HepG2 (cell line): ENCODE results near the gene CCDC85C. TPM values are rescaled to one million over a fixed set of nuclear protein-coding genes. Genes with fewer than 3 reads are reported as not detected.

ENCODE experiments used
- AGO1 ChIP-seq: fragments of 200-400 bp; formaldehyde crosslinking; IDR thresholded peaks from 2 replicates; pipeline ENCODE4 v1.6.1; 2017; ENCODE audit warnings: mild to moderate bottlenecking, low read depth, low read length, moderate library complexity; ENCODE audit not compliant: poor library complexity, severe bottlenecking
- CHCHD3 ChIP-seq: sonication (generic); formaldehyde crosslinking; IDR thresholded peaks from 2 replicates; pipeline ENCODE4 v1.8.0; 2022; ENCODE audit warnings: mild to moderate bottlenecking, missing genetic modification reagents, moderate library complexity
- CREM ChIP-seq, 2 experiments: sonication (generic) in 1 of 2; formaldehyde crosslinking in 1 of 2; IDR thresholded peaks; 2 replicates each; pipeline versions ENCODE4 v1.4.0 to v1.6.1; 2016 to 2020; ENCODE audit warnings: antibody characterized with exemption in 1 of 2, mild to moderate bottlenecking in 1 of 2, missing genetic modification reagents in 1 of 2
- KAT8 ChIP-seq: IDR thresholded peaks from 2 replicates; pipeline ENCODE4 v1.6.1; 2016; ENCODE audit warnings: missing genetic modification reagents, missing compliant biosample characterization
- MIER2 ChIP-seq: IDR thresholded peaks from 2 replicates; pipeline ENCODE4 v1.6.1; 2016; ENCODE audit warnings: missing biosample characterization, missing genetic modification reagents
- MTA1 ChIP-seq: sonication (generic); formaldehyde crosslinking; IDR thresholded peaks from 2 replicates; pipeline ENCODE4 v1.4.0; 2020; ENCODE audit warnings: missing genetic modification reagents, mild to moderate bottlenecking, borderline replicate concordance
- RFXAP ChIP-seq: sonication (generic); formaldehyde crosslinking; IDR thresholded peaks from 2 replicates; pipeline ENCODE4 v1.4.0; 2020; ENCODE audit warnings: missing genetic modification reagents, borderline replicate concordance
- SIN3A ChIP-seq: IDR thresholded peaks from 2 replicates; pipeline ENCODE4 v1.6.1; 2011; ENCODE audit warnings: low read depth, mild to moderate bottlenecking, control low read depth, low read length, borderline replicate concordance
- TBX2 ChIP-seq: sonication (generic); formaldehyde crosslinking; IDR thresholded peaks from 2 replicates; pipeline ENCODE4 v1.5.0; 2020; ENCODE audit warnings: missing genetic modification reagents, mild to moderate bottlenecking, borderline replicate concordance
- ZBTB38 ChIP-seq: sonication (generic); formaldehyde crosslinking; IDR thresholded peaks from 2 replicates; pipeline ENCODE4 v1.5.1; 2020; ENCODE audit warnings: mild to moderate bottlenecking, missing genetic modification reagents
- ZFP36L1 ChIP-seq: sonication (generic); formaldehyde crosslinking; IDR thresholded peaks from 2 replicates; pipeline ENCODE4 v1.8.0; 2022; ENCODE audit warnings: mild to moderate bottlenecking, missing genetic modification reagents, moderate library complexity
- ZFY ChIP-seq: sonication (generic); formaldehyde crosslinking; IDR thresholded peaks from 2 replicates; pipeline ENCODE4 v1.4.0; 2020; ENCODE audit warnings: missing genetic modification reagents
- ZNF235 ChIP-seq: sonication (generic); formaldehyde crosslinking; IDR thresholded peaks from 2 replicates; pipeline ENCODE4 v1.8.1; 2023; ENCODE audit warnings: mild to moderate bottlenecking, missing genetic modification reagents, borderline replicate concordance
- ZNF264 ChIP-seq: sonication (generic); formaldehyde crosslinking; IDR thresholded peaks from 2 replicates; pipeline ENCODE4 v1.4.0; 2020; ENCODE audit warnings: missing genetic modification reagents
- ZNF343 ChIP-seq: sonication (generic); formaldehyde crosslinking; IDR thresholded peaks from 2 replicates; pipeline ENCODE4 v1.4.0; 2020; ENCODE audit warnings: mild to moderate bottlenecking, missing genetic modification reagents
- ZNF546 ChIP-seq: sonication (generic); formaldehyde crosslinking; conservative IDR thresholded peaks from 2 replicates; pipeline ENCODE4 v1.8.1; 2023; ENCODE audit warnings: mild to moderate bottlenecking, missing genetic modification reagents
- ZNF605 ChIP-seq: sonication (generic); formaldehyde crosslinking; IDR thresholded peaks from 2 replicates; pipeline ENCODE4 v1.8.0; 2022; ENCODE audit warnings: mild to moderate bottlenecking, missing genetic modification reagents
- ZNF674 ChIP-seq: sonication (generic); formaldehyde crosslinking; IDR thresholded peaks from 2 replicates; pipeline ENCODE4 v1.5.0; 2020; ENCODE audit warnings: low read depth, mild to moderate bottlenecking, missing genetic modification reagents
- polyA plus RNA-seq, 8 experiments: library from polyadenylated mRNA; depleted of rRNA in 3 of 8; stranded (reverse) in 7 of 8; unstranded in 1 of 8; fragments of >200 nt; fragmentation: Illumina TruSeq in 4 of 8; extraction: Trizol in 4 of 8; gene quantifications; 2 replicates each; pipeline versions ENCODE4 v1.2.1 to v1.2.3, GENCODE V29; 2011 to 2016; ENCODE audit warnings: low read depth in 4 of 8, missing spikeins in 1 of 8, mixed read lengths in 1 of 8; ENCODE audit not compliant: insufficient read depth in 1 of 8
- total RNA-seq, 5 experiments: library from RNA; depleted of rRNA; stranded (reverse); fragments of >200 nt; fragmentation: Illumina TruSeq; extraction: Trizol; gene quantifications; 2 replicates each; pipeline ENCODE4 v1.2.3, GENCODE V29; 2016; ENCODE audit warnings: low read depth in 1 of 5
- TF ChIP-seq, protein P1 (sequence below): IDR thresholded peaks from 2 replicates; pipeline ENCODE4 v1.6.1; 2016
- TF ChIP-seq, protein P2 (sequence below): sonication (generic); formaldehyde crosslinking; IDR thresholded peaks from 2 replicates; pipeline ENCODE4 v1.4.0; 2020; ENCODE audit warnings: missing genetic modification reagents
- TF ChIP-seq, protein P3 (sequence below): sonication (generic); formaldehyde crosslinking; IDR thresholded peaks from 2 replicates; pipeline ENCODE4 v1.4.0; 2020; ENCODE audit warnings: missing genetic modification reagents, low read depth, mild to moderate bottlenecking, borderline replicate concordance
- TF ChIP-seq, protein P4 (sequence below): sonication (generic); formaldehyde crosslinking; IDR thresholded peaks from 2 replicates; pipeline ENCODE4 v1.4.0; 2020; ENCODE audit warnings: missing genetic modification reagents
- TF ChIP-seq, protein P5 (sequence below): sonication (generic); formaldehyde crosslinking; IDR thresholded peaks from 2 replicates; pipeline ENCODE4 v1.4.0; 2020; ENCODE audit warnings: mild to moderate bottlenecking, missing genetic modification reagents

The CCDC85C gene
- total and polyA plus RNA-seq, 2 of the 13 experiments (the other 11 are each of a cell fraction or from before 2014, with no cell fraction given) = 18.8 to 43.8 TPM

DNA sequence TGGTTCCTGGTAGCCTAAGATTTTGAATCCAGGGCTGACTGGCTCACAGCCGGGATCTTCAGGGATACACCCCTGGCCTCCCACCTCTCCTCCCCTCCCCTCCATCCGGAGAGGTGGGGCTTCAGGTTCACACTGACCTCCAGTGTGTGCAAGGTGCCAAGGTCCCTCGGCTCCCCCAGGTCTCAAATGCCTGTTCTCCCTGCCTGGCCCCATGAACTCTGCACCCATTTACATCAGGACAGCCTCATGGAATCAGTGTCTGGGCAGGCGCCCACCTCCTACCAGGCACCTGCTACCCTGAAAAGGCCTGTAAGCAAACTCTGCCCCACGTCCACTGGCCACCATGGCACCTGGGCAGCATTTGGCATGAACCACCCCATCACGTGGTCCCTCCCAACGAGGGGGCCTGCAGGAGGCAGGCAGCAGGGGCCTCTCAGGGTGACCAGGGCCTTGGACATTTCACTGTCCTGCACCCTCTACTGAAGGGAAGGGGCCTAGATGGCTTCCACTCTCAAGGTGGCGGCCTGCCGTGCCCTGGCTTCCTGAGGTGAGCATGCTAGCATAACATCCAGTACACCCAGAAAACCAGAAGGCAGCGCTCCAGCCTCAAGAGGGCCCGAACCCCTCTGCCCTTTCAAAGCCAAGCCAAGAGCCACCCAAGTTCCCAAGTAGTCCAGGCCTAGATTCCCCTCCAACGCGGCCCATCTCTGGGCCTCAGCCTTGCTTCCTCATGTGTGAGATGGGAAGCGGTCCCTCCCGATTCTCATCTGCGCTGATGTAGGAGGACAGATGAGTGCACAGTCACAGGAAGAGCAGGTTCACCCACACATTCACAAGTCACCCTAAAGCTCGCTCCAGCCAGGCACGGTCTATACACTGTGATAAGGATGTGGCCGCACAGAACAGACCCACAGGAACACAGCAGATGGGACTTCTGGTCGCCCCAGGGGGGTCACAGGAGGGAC, 37.3 kb downstream of the CCDC85C start (continued):
- TF ChIP-seq ZNF674 = 0 out of 2 replicates have a peak, but pooled peaks have one; percentile 67
- TF ChIP-seq, protein P1, sequence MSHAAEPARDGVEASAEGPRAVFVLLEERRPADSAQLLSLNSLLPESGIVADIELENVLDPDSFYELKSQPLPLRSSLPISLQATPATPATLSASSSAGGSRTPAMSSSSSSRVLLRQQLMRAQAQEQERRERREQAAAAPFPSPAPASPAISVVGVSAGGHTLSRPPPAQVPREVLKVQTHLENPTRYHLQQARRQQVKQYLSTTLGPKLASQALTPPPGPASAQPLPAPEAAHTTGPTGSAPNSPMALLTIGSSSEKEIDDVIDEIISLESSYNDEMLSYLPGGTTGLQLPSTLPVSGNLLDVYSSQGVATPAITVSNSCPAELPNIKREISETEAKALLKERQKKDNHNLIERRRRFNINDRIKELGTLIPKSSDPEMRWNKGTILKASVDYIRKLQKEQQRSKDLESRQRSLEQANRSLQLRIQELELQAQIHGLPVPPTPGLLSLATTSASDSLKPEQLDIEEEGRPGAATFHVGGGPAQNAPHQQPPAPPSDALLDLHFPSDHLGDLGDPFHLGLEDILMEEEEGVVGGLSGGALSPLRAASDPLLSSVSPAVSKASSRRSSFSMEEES (CRISPR knock-in tag) = peak; percentile 60; the same call in 1 of the 2 replicates
- no peak for TF ChIP-seq ZNF235 (CRISPR knock-in tag)
- TF ChIP-seq ZNF546 (CRISPR knock-in tag) = 0 out of 2 replicates have a peak, but pooled peaks have one; percentile 25
- TF ChIP-seq, protein P2, sequence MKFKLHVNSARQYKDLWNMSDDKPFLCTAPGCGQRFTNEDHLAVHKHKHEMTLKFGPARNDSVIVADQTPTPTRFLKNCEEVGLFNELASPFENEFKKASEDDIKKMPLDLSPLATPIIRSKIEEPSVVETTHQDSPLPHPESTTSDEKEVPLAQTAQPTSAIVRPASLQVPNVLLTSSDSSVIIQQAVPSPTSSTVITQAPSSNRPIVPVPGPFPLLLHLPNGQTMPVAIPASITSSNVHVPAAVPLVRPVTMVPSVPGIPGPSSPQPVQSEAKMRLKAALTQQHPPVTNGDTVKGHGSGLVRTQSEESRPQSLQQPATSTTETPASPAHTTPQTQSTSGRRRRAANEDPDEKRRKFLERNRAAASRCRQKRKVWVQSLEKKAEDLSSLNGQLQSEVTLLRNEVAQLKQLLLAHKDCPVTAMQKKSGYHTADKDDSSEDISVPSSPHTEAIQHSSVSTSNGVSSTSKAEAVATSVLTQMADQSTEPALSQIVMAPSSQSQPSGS (CRISPR knock-in tag) = 0 out of 2 replicates have a peak, but pooled peaks have one; percentile 59
- peak; percentile 88 for TF ChIP-seq ZBTB38
- TF ChIP-seq ZNF264 (CRISPR knock-in tag) = no peak
- TF ChIP-seq CHCHD3 (CRISPR knock-in tag) = no peak
- TF ChIP-seq, protein P3, sequence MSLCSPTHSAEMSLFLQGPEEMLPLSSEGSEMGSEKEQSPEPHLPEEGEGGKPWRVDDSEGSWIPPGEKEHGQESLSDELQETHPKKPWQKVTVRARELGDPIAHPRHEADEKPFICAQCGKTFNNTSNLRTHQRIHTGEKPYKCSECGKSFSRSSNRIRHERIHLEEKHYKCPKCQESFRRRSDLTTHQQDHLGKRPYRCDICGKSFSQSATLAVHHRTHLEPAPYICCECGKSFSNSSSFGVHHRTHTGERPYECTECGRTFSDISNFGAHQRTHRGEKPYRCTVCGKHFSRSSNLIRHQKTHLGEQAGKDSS (CRISPR knock-in tag) = peak; percentile 74; the same call in 1 of the 2 replicates
- 0 out of 2 replicates have a peak, but pooled peaks have one; percentile 63 for TF ChIP-seq ZNF343 (CRISPR knock-in tag)
- TF ChIP-seq AGO1 = no peak
- no peak for TF ChIP-seq SIN3A
- TF ChIP-seq MTA1 = peak; percentile 90; the same call in 1 of the 2 replicates
- TF ChIP-seq, protein P4, sequence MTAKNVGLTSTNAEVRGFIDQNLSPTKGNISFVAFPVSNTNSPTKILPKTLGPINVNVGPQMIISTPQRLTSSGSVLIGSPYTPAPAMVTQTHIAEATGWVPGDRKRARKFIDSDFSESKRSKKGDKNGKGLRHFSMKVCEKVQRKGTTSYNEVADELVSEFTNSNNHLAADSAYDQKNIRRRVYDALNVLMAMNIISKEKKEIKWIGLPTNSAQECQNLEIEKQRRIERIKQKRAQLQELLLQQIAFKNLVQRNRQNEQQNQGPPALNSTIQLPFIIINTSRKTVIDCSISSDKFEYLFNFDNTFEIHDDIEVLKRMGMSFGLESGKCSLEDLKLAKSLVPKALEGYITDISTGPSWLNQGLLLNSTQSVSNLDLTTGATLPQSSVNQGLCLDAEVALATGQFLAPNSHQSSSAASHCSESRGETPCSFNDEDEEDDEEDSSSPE (CRISPR knock-in tag) = no peak
- peak; percentile 87 for TF ChIP-seq ZNF605
- TF ChIP-seq TBX2 = peak; percentile 95
- TF ChIP-seq ZFP36L1 (CRISPR knock-in tag) = 0 out of 2 replicates have a peak, but pooled peaks have one; percentile 58
- peak; percentile 43; the same call in 1 of the 2 replicates for TF ChIP-seq MIER2
- TF ChIP-seq ZFY (CRISPR knock-in tag) = peak; percentile 58; the same call in 1 of the 2 replicates
- peak; percentile 27; the same call in 1 of the 2 replicates for TF ChIP-seq KAT8 (CRISPR knock-in tag)
- TF ChIP-seq RFXAP (CRISPR knock-in tag) = 0 out of 2 replicates have a peak, but pooled peaks have one; percentile 33
- TF ChIP-seq, protein P5, sequence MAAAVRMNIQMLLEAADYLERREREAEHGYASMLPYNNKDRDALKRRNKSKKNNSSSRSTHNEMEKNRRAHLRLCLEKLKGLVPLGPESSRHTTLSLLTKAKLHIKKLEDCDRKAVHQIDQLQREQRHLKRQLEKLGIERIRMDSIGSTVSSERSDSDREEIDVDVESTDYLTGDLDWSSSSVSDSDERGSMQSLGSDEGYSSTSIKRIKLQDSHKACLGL = 0 out of 2 replicates have a peak, but pooled peaks have one; percentile 41
- TF ChIP-seq CREM (IDR thresholded peaks at IDR 0.05) = peak; percentile 68; the same call in 1 of the 2 replicates
- TF ChIP-seq CREM (CRISPR knock-in tag; IDR thresholded peaks at IDR 0.05) = no peak
